Coronary artery (tissue), 2 donors: ENCODE measurements around the gene TIAM2.

Experiments used
- DNase-seq: peaks from one replicate; pipeline ENCODE4 v3.0.0-alpha.2; 2017; ENCODE audit warnings: low spot score
- H3K27ac ChIP-seq, 2 donors: fragments of 200-600 bp; sonication (generic); one replicate each; pipeline ENCODE4 v1.5.1; 2016 to 2019
- H3K4me3 ChIP-seq: fragments of 200-600 bp; sonication (generic); 2 replicates; pipeline ENCODE4 v1.5.1; 2016; ENCODE audit warnings: mild to moderate bottlenecking, moderate library complexity
- CTCF ChIP-seq: fragments of 200-600 bp; sonication (generic); IDR thresholded peaks from one replicate; pipeline ENCODE4 v1.5.1; 2019; ENCODE audit warnings: antibody characterized with exemption

The TIAM2 gene

DNA sequence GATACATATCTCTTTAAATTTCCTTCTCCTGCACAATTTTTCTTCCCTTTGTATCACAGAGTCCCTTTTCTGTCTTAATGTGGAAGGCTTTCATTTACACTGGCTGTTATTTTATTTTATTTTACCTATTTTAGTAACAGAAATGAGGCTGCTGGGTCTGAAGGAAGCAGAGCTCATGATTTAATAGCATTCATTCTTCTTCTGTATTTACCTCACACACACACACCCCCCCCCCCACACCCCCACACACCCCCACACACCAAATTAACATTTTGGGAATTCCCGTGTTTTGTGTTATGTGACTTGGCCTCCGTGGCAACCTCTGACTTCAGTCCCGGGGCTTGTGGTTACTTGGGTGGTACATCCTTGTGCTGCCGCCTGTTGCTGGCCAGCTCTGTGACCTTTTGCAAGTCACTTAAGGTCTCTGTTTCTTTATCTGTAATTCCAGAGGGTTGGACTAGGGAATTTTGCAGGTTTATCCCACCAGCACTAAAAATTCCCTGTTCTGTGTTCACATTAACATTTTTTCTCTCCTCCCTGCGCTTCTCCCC lies 108.8 kb downstream of the TIAM2 start:
- H3K4me3 ChIP-seq: no peak overlapping the region
- H3K27ac ChIP-seq: no peak overlapping the region
- TF ChIP-seq CTCF: no peak
- no peak for DNase-seq

- H3K4me3 ChIP-seq: peak overlapping the region; percentile 37
- peak overlapping the region in 1 of 2 donors; percentile 35 for H3K27ac ChIP-seq
- no peak for TF ChIP-seq CTCF
- DNase-seq: no peak
Observed at GRCh38 chr6:155106456-155107115, 111.5 kb downstream of the TIAM2 start.

GRCh38 chr6:155107432-155108069 lies 112.4 kb downstream of the TIAM2 start:
- H3K4me3 ChIP-seq: peak overlapping the region; percentile 37

GRCh38 chr6:155108070-155108820 lies 113.1 kb downstream of the TIAM2 start:
- no peak overlapping the region for H3K27ac ChIP-seq
- no peak for DNase-seq
- TF ChIP-seq CTCF: no peak
- H3K4me3 ChIP-seq: no peak overlapping the region

More at GRCh38 chr6:155107432-155108069, 112.4 kb downstream of the TIAM2 start:
- DNase-seq: no peak
- H3K27ac ChIP-seq: peak overlapping the region in 1 of 2 donors; percentile 35
- TF ChIP-seq CTCF: no peak

GRCh38 chr6:155110721-155111120 lies 115.6 kb downstream of the TIAM2 start:
- no peak for DNase-seq
- no peak for TF ChIP-seq CTCF
- no peak overlapping the region for H3K27ac ChIP-seq
- no peak overlapping the region for H3K4me3 ChIP-seq

GRCh38 chr6:155112757-155113156 lies 117.6 kb downstream of the TIAM2 start:
- TF ChIP-seq CTCF: no peak

More at GRCh38 chr6:155112757-155113156, 117.6 kb downstream of the TIAM2 start:
- DNase-seq: no peak
- Histone ChIP-seq H3K27ac (no peak overlapping the region), H3K4me3 (no peak overlapping the region)
